Measurements from ENCODE around the gene CGB5.
A peak's percentile ranks its signal among the peaks of the same experiment; 100 is the strongest.
"Not testable (repeated sequence)": the region's sequence is repeated elsewhere in the genome, so short reads cannot be mapped to it uniquely, and the experiment has no call there.

The CGB5 gene

DNA sequence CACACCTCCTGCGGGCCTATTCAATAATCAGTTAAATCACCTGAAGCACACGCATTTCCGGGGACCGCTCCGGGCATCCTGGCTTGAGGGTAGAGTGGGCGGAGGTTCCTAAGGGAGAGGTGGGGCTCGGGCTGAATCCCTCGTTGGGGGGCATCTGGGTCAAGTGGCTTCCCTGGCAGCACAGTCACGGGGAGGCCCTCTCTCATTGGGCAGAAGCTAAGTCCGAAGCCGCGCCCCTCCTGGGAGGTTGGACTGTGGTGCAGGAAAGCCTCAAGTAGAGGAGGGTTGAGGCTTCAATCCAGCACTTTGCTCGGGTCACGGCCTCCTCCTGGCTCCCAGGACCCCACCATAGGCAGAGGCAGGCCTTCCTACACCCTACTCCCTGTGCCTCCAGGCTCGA lies at the start of gene CGB5:
CGB5 (plus strand) TSS at position 301 of the 400 bp plus-strand sequence. CDS start 362 bp downstream, outside the sequence.
- DNase-seq, result not testable (repeated sequence)

DNA sequence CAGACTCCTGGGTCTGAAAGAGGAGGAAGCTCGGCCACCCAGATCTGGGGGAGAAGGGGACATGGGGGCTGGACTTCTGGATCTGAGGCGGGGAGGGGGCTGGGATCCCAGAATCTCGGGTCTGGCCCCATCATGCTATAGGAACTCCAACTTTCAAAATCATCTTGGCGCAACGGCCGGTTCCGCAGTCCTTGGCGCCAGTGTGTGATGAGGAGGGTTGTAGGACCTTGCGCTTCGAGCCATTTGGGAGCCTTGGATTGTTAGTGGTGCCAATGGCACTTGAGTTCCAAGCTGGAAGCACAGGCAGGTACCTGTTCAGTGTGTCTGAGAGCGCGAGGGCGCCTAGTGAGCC lies 49.6 kb upstream of the CGB5 start:
- peak in 1 of 58 donors; percentile 69 for DNase-seq

DNA sequence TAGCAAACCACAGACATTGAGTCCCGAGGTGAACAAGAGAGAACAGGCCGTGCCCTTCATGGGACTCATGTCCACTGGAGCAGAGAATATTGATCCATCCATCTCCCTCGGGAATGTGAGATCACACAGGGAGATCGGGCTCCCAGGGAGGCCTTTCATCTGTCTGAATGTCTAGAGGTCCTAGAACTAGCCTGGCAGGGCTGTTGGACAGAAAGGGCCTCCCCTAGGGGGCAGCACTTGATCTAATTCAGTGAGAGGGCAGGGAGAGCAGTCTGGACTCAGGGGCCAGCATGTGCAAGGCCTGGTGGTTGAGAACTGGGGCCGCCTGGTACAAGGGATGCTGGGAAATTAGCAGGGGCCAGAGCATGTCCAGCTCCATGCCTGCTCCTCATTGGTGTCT lies 45.7 kb upstream of the CGB5 start:
- no peak for DNase-seq

DNA sequence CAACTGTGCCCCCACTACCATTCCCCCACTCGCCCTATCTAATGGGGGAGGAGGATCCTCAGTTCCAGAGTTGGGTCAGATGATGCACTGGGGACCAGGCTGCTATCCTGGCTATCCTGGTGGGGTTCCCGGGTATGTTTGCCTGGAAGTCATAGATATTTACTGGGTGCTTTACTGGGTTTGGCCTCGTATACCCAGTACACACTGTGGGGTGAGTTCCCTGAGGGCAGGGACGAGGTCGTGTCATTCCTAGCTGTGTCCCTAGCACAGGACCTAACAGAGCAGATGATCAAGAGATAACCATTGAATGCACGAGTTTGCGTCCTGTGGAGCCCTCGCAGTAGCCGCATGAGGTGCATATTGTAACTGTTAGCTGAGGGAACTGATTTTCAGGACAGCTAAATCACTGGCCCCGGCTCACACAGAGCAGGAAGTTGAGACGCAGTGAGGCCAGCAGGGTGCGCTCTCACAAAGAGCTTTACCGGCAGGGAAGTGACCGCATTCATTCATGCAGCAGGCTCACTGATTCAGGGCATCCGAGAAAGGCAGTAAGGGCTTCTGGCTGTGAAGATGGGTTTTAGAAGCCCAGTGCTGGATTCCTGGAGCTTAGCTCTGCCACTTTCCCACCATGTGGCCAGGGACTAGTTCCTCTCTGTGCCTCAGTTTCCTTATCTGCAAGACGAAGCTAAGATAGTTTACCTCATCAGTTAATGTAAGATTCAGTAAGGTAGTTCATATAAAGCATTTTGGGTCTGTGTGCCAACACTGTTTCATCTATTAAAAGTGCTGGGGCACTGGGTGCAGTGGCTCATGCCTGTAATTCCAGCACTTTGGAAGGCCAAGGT lies 43.9 kb upstream of the CGB5 start:
- peak in 14 of 58 donors; percentile 2 to 41 (median 12) for DNase-seq

DNA sequence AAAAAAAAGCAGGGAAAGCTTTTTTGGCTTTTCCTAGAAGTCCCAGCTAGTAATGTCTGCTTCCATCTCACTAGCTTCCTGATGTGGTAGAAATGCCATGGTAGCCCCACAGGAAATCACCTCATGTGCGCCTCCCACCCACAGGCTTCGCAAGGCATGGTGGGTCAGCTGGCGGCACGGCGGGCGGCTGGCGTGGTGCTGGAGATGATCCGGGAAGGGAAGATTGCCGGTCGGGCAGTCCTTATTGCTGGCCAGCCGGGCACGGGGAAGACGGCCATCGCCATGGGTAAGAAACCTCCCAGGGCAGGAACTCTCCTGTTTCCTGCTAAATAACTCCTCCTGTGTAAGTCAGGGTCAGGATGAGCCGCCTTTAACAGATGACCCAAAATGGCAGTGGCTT lies 39.5 kb upstream of the CGB5 start:
- DNase-seq, result no peak

GRCh38 chr19:49004964-49005614 lies 38.6 kb upstream of the CGB5 start:
- DNase-seq, result no peak

GRCh38 chr19:49006905-49007304 lies 36.7 kb upstream of the CGB5 start:
- no peak for DNase-seq

GRCh38 chr19:49009828-49010227 lies 33.8 kb upstream of the CGB5 start:
- DNase-seq, result no peak

DNA sequence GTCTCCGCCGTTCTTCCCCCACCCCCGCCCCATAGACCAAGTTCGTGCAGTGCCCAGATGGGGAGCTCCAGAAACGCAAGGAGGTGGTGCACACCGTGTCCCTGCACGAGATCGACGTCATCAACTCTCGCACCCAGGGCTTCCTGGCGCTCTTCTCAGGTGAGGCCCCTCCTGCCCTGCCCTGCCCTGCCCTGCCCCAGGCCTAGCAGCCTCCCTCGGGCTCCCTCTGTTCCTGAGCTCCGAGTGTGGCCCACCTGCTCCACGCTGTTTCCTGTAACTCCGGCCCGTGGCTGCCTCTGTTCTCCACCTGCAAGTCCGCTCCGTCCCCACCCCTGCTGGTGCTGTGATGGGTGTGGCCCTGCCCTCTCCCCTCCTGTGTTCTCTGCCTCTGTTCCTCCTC lies 33.2 kb upstream of the CGB5 start:
- no peak for DNase-seq

- no peak for DNase-seq
These were observed 32.5 kb upstream of the CGB5 start for GRCh38 chr19:49011194-49011593.

- DNase-seq, result no peak
These were observed 29.4 kb upstream of the CGB5 start for GRCh38 chr19:49014123-49014869.

DNA sequence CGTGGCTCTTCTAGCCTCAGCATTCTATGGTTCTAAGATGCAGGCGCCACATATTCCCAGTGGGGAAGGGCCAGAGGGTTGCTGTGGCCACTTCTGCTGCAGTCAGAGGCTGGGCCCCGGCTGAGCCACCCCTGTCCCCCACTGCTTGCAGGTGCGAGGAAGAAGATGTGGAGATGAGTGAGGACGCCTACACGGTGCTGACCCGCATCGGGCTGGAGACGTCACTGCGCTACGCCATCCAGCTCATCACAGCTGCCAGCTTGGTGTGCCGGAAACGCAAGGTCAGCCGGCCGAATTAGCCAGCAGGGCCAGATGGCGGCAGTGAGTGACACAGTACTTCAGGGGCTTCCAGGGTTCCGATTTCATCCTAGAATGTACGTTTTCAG lies 28.8 kb upstream of the CGB5 start:
- DNase-seq, result no peak

DNA sequence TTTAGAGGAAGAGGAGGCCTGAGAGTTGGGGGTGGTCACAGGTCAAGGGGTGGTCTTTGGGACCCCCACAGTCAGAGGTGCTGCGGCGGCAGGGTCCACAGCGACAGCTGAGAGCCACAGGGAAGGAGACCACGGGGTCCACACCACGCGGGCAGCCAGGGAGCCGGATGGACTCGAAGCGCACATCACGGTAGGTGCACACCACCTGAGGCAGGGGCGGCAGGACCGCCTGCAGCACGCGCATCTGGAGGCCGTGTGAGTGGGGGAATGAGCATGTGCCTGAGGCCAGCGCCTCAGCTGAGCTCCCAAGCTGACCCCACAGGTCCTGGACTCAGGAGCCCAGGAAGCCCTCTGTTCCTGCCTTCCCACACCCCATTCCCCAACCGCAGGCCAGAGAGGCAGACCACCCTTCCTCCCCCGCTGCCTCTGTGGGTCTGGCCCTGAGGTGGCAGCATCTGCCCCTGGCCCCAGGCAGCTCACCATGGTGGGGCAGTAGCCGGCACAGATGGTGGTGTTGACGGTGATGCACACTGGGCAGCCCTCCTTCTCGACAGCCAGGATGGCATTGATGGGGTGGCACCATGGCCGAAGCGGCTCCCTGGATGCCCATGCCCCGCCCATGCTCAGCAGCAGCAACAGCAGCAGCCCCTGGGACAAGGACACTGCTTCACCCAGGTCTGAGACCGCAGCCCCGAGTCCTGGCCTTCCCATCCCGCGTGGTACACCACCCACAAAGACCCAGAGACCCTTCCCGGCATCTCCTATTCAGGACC lies 27.4 kb upstream of the CGB5 start:
- no peak for DNase-seq

GRCh38 chr19:49017041-49017665 lies 26.5 kb upstream of the CGB5 start, which contains the start of gene LHB:
TSS of gene LHB (minus strand) at chr19:49017091. CDS start at chr19:49017081, 10 bp downstream.
- no peak for DNase-seq

- peak in 4 of 58 donors; percentile 1 to 32 (median 17) for DNase-seq
These were observed 25.8 kb upstream of the CGB5 start for GRCh38 chr19:49017666-49018351.

DNA sequence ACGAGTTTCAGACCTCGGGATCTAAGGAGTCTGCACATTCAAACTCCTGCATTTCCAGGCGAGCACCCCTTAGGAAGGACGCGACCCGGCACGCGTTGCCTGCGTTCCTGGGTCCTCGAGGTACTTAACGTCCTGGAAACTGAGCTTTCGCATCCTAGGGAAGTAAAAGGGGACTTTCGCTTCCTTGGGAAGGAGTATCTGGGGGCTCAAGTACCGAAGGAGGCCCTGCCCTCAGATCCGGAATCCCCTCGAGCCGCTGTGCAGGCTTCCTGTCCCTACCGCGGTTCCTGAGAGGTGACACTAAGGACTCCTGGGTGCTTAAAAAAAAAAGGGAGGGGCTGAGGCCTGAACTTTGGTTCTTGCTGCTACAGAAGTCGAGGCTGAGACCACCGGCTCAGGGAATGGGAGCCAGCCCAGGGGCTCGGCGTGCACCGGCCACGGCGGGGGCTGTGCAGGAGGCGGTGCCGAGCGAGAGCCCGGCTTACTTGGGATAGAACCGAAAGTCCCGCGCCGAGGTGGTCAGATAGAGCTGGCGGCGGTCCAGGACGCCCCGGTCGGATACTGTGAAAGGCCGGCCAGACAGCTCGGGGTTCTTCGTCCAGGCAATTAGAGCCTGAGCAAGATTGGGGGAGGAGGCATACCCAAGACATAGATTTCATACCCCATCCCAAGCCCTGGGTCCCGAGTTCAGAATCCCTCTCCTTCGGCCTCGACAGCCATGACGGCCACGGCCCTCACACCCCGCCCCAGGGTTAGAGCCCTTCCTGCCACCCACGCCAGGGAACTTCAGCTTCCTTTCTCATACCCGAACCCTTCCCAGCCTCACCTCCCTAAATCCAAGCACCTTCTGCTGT lies 25.0 kb upstream of the CGB5 start:
- peak in 1 of 58 donors; percentile 5 for DNase-seq

- peak in 7 of 58 donors; percentile 1 to 9 (median 5) for DNase-seq
These were observed 24.3 kb upstream of the CGB5 start for GRCh38 chr19:49019242-49019932.

GRCh38 chr19:49020342-49020741 lies 23.3 kb upstream of the CGB5 start:
- DNase-seq, result no peak

All from anterior cingulate cortex (tissue), 58 donors.